Fibroblast of lung (primary cell): ENCODE measurements around the gene MYLK. TPM values are rescaled to one million over a fixed set of nuclear protein-coding genes. Genes with fewer than 3 reads are reported as not detected.

Source experiments
- DNase-seq, 2 donors: peaks; one replicate each; pipeline versions ENCODE4 v3.0.0 to v3.0.0-alpha.2; 2010; ENCODE audit warnings: low read depth in 2 of 2
- H2AFZ ChIP-seq: 2 replicates; pipeline ENCODE4 v1.5.1; 2012; ENCODE audit warnings: low read length, control low read depth, inconsistent platforms
- H3K27ac ChIP-seq: 2 replicates; pipeline ENCODE4 v1.5.1; 2011; ENCODE audit warnings: low read length, control low read depth; ENCODE audit not compliant: insufficient read depth
- H3K27me3 ChIP-seq: 2 replicates; pipeline ENCODE4 v1.5.1; 2011; ENCODE audit warnings: mild to moderate bottlenecking, low read length; ENCODE audit not compliant: control insufficient read depth, insufficient read depth
- H3K36me3 ChIP-seq: 2 replicates; pipeline ENCODE4 v1.5.1; 2011; ENCODE audit warnings: low read length; ENCODE audit not compliant: control insufficient read depth, insufficient read depth
- H3K4me1 ChIP-seq: 2 replicates; pipeline ENCODE4 v1.5.1; 2011; ENCODE audit warnings: low read length; ENCODE audit not compliant: control insufficient read depth, insufficient read depth; ENCODE audit errors: extremely low read depth
- H3K4me2 ChIP-seq: 2 replicates; pipeline ENCODE4 v1.5.1; 2011; ENCODE audit warnings: low read length, control low read depth; ENCODE audit not compliant: insufficient read depth; ENCODE audit errors: extremely low read depth
- H3K4me3 ChIP-seq, 4 experiments: fragments of 200-600 bp in 1 of 4; sonication (generic) in 1 of 4; replicated peaks in 1 of 4; 2 replicates each; pipeline ENCODE4 v1.5.1; 2011 to 2016; ENCODE audit warnings: low read length in 4 of 4, low read depth in 3 of 4, mild to moderate bottlenecking in 3 of 4, control low read depth in 2 of 4, inconsistent platforms in 1 of 4, mixed read lengths in 1 of 4; ENCODE audit not compliant: insufficient read depth in 1 of 4; ENCODE audit errors: control extremely low read depth in 1 of 4
- H3K79me2 ChIP-seq: 2 replicates; pipeline ENCODE4 v1.5.1; 2012; ENCODE audit warnings: mild to moderate bottlenecking, low read length, inconsistent platforms; ENCODE audit not compliant: control insufficient read depth, insufficient read depth
- H3K9ac ChIP-seq: 2 replicates; pipeline ENCODE4 v1.5.1; 2011; ENCODE audit warnings: mild to moderate bottlenecking, low read length, control low read depth; ENCODE audit not compliant: insufficient read depth
- H3K9me3 ChIP-seq: 2 replicates; pipeline ENCODE4 v1.5.1; 2012; ENCODE audit warnings: low read depth, low read length; ENCODE audit not compliant: control insufficient read depth, insufficient read depth
- H4K20me1 ChIP-seq: 2 replicates; pipeline ENCODE4 v1.5.1; 2011; ENCODE audit warnings: low read length; ENCODE audit not compliant: control insufficient read depth, insufficient read depth; ENCODE audit errors: extremely low read depth
- CTCF ChIP-seq, 2 donors: IDR thresholded peaks in 1 of 2; conservative IDR thresholded peaks in 1 of 2; 1 replicate in 1 of 2; 2 replicates in 1 of 2; pipeline ENCODE4 v1.5.1; 2011 to 2012; ENCODE audit warnings: low read length in 2 of 2, control low read depth in 1 of 2, inconsistent platforms in 1 of 2, low read depth in 1 of 2, mild to moderate bottlenecking in 1 of 2
- EZH2 ChIP-seq: IDR thresholded peaks from 2 replicates; pipeline ENCODE4 v1.5.1; 2012; ENCODE audit warnings: low read length, control low read depth, mild to moderate bottlenecking; ENCODE audit errors: missing control alignments
- polyA plus RNA-seq, 2 donors: library from polyadenylated mRNA; depleted of rRNA in 1 of 2; stranded (reverse) in 1 of 2; unstranded in 1 of 2; fragments of >200 nt; gene quantifications; 2 replicates each; pipeline ENCODE4 v1.2.1, GENCODE V29; 2011 to 2012; ENCODE audit warnings: missing spikeins in 1 of 2
- total RNA-seq: library from RNA; depleted of rRNA; stranded (reverse); fragments of >200 nt; gene quantifications from 2 replicates; pipeline ENCODE4 v1.2.1, GENCODE V29; 2014

Gene MYLK
- total and polyA plus RNA-seq, 2 donors (not counting 1 experiment from before 2014, with no cell fraction given), result 918 to 941 TPM

- no peaks in the 10 kb centered on the region for H4K20me1 ChIP-seq
- DNase-seq, result no peak
- no peak overlapping the region for H3K4me3 ChIP-seq
- peaks cover 53% of the 10 kb centered on the region for H3K36me3 ChIP-seq
- no peak overlapping the region for H2AFZ ChIP-seq
- no peak overlapping the region for H3K27ac ChIP-seq
- H3K4me2 ChIP-seq, result no peak overlapping the region
- peaks cover 15% of the 10 kb centered on the region for H3K4me1 ChIP-seq
- no peaks in the 10 kb centered on the region for H3K9me3 ChIP-seq
- H3K9ac ChIP-seq, result no peak overlapping the region
- TF ChIP-seq EZH2, result no peak
- H3K79me2 ChIP-seq, result no peaks in the 10 kb centered on the region
- H3K27me3 ChIP-seq, result no peaks in the 10 kb centered on the region
These were observed 255.0 kb downstream of the MYLK start for GRCh38 chr3:123628996-123629746.

GRCh38 chr3:123627673-123628670, 256.2 kb downstream of the MYLK start:
- H2AFZ ChIP-seq, result no peak overlapping the region
- peaks cover 43% of the 10 kb centered on the region for H3K36me3 ChIP-seq

DNA sequence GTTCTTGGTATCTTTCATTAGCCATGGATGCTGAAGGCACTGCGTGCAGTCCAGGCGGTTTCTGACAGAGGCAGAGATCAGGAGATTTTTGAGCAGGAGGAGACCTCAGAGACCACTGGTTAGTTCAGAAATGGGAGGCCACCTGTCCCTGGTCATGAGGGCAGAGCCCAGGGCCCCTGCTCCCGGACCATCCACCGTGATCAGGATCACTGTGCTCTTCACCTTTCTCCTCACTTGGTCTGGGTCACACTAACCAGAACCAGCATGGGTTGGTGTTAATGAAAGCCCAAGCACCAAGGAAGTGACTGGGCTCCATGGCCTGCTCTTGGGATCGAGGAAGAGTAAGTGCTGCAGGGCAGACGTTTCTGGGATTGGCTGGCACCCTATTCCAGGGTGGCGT, 257.3 kb downstream of the MYLK start:
- H3K9ac ChIP-seq, result no peak overlapping the region
- peaks cover 48% of the 10 kb centered on the region for H3K36me3 ChIP-seq

More at GRCh38 chr3:123627673-123628670, 256.2 kb downstream of the MYLK start:
- Histone ChIP-seq H3K4me1 (peaks cover 9% of the 10 kb centered on the region), H3K79me2 (no peaks in the 10 kb centered on the region), H3K9ac (no peak overlapping the region), H3K27ac (no peak overlapping the region), H3K9me3 (no peaks in the 10 kb centered on the region), H3K4me2 (no peak overlapping the region), H3K4me3 (no peak overlapping the region), H3K27me3 (no peaks in the 10 kb centered on the region), H4K20me1 (no peaks in the 10 kb centered on the region)
- no peak for DNase-seq
- TF ChIP-seq CTCF (conservative IDR thresholded peaks at IDR 0.05 in 1 of 2, IDR thresholded peaks at IDR 0.05 in 1 of 2; ENCODE audit: low read depth in 1 of 2, low read length in 2 of 2) (no peak), EZH2 (no peak)

More for the DNA sequence above, 257.3 kb downstream of the MYLK start:
- H3K4me3 ChIP-seq, result no peak overlapping the region
- TF ChIP-seq CTCF (conservative IDR thresholded peaks at IDR 0.05 in 1 of 2, IDR thresholded peaks at IDR 0.05 in 1 of 2; ENCODE audit: low read depth in 1 of 2, low read length in 2 of 2) (no peak), EZH2 (no peak)
- no peak for DNase-seq
- peaks cover 9% of the 10 kb centered on the region for H3K4me1 ChIP-seq
- H3K27me3 ChIP-seq, result no peaks in the 10 kb centered on the region
- H2AFZ ChIP-seq, result no peak overlapping the region
- no peak overlapping the region for H3K27ac ChIP-seq
- no peak overlapping the region for H3K4me2 ChIP-seq
- H4K20me1 ChIP-seq, result no peaks in the 10 kb centered on the region
- H3K79me2 ChIP-seq, result no peaks in the 10 kb centered on the region
- H3K9me3 ChIP-seq, result no peaks in the 10 kb centered on the region
